Measurements from ENCODE around the gene FMN2.

FMN2 gene

DNA sequence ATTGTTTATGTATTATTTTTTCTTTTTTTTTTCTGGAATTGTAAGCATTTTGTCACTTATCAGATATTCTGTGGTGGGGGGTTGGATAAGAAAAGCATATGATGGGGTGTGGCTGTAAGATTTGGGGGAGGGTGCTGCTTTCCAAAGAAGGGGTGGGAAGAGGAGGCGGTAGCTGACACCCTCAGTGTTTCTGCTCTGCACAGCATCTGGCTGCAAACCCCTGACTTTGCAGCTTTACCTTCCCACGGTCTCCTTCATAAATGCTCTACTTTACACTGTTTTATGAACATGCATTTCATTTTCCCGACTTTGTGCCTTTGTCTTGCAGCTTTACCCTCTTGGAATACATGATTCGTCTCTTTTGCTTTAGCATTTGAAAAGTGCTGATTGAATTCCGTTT is 7.6 kb downstream of the FMN2 start:
- DNase-seq, result no peak

DNA sequence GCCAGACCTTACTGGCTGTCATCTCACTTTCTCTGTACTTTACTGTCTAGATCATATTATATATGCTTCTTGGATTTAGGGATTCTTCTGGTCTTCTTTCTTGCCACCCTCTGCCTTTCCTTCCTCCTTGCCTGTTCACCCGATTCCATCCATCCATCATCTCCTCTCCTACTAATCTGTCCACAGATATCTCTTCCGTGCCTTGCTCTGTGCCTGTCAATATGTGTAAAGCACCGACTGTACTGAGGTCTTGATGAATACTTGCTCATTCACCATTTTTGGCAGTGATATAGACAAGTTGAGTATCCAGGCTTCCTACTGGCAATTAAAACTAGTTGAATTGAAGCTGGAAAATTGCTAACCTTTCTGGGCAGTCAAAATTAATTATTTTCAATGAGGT is 8.1 kb downstream of the FMN2 start:
- no peak for DNase-seq

DNA sequence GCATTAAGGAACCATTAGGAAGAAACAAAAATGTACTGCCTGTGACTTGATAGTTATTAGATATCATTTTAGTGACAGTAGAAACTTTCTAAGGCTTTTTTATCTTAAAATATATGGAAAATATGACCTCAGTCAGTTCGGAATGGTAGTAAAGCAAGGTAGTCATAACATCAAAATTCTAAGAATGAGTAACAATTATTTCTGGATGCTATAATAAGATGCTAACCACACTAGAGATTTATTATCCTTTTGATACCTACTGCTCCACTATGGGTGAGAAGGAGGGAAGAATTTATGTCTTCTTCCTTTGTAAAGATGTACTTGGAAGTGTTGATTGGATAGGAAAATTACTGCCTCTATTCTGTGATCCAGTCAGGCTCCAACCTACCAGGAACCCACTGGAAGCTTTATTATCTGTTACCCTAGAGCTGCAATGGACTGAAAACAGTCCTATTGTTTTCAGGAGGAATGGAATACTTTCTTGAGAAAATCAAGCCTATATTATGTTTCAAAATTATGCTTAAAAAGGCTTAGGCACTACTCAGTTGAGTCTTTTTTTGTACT is 8.8 kb downstream of the FMN2 start:
- no peak for DNase-seq

DNA sequence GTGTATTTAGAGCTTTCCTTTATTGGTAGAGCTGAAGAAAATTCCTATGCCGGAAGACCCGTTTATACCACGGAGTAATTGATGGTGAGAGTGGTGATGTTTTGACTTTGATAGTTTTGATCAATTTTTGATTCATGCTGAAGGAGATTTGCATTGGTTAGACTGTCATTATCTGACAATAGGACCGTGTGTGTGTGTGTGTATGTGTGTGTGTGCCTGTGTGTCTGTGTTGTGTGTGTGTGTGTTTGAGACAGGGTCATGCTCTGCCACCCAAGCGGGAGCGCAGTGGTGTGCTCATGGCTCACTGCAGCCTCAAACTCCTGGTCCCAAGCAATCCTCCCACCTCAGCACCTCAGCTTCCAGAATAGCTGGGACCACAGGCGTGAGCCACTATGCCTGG is 9.6 kb downstream of the FMN2 start:
- no peak for DNase-seq

DNA sequence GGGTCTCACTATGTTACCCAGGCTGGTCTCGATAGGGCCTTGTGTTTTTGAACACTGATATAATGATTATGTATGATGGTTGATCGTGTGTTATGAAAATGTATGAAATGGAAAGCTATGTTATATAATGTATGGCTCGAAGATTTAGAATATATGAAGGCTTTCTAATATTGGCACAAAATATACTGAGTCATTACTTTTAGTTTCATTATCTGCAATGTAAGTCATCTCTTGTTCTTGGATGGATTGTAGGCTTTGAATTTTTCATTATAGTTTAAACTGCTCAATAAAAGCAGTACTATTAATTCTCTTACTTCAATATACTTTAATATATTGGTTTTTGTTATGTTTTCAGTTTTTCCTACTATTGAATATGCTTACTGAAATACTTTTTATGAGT is 10.1 kb downstream of the FMN2 start:
- no peak for DNase-seq

DNA sequence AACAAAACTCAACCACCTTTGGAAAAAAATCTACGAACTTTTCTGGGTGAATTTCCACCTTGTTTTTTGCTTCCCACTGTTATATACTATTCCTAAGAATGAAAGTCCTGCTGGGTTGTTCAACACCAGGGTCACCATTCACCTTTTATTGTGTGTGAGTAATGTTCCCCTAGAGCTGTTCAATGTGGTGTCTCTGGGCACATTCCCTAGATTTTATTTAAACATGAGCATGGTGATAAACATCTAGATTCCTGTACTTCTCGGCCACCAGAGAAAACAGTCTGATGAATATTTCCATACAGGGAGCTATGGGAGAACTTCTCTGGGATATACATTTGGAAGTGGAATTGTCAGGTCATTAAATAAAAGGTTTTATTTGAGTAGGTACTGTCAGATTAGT is 13.0 kb downstream of the FMN2 start:
- no peak for DNase-seq

DNA sequence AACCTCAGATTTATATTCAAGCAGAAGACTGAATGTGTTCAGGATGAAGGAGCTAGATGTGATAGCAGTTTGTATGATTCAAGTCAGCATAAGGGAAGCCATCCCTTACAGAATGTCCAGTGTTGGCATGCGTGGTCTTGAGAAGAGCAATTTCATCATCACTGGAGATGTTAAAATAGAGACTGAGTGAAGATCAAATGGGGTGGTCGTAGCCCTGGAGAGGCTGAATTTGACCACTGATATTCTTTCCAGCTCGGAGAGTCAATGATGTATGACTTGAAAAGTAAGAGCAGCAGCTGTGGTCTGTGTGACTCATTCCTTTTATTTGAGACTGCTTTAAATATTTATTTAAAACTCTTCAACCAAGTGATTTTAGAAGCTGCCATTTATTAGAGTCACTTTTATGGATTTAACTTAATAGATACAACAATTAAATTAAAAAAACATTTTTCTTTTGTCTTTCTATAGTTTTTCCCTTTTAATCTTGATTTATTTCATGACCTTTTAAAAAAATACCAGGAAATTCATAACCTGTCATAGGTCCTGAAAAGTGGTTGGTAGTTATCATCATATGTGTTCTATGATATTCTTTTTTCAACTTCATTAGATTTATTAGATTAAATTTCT is 15.5 kb downstream of the FMN2 start:
- no peak for DNase-seq

DNA sequence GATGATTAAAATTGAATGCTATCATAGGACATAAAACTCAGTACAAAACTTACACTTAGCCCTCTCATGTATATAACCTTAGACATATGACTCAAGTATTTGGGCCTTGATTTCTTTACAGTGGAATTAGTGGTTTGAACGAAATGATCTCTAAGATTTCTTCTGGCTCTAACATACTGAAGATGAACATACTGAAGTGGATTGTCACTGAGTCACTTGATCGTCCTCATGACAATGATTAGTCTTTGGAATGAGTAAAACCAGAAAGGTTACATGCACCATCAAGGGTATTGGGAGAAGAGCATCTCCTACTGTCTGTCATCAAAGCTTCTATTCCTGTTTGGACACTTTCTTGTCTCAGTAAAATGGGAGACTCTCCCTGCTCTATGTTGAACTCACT is 17.4 kb downstream of the FMN2 start:
- DNase-seq, result no peak

DNA sequence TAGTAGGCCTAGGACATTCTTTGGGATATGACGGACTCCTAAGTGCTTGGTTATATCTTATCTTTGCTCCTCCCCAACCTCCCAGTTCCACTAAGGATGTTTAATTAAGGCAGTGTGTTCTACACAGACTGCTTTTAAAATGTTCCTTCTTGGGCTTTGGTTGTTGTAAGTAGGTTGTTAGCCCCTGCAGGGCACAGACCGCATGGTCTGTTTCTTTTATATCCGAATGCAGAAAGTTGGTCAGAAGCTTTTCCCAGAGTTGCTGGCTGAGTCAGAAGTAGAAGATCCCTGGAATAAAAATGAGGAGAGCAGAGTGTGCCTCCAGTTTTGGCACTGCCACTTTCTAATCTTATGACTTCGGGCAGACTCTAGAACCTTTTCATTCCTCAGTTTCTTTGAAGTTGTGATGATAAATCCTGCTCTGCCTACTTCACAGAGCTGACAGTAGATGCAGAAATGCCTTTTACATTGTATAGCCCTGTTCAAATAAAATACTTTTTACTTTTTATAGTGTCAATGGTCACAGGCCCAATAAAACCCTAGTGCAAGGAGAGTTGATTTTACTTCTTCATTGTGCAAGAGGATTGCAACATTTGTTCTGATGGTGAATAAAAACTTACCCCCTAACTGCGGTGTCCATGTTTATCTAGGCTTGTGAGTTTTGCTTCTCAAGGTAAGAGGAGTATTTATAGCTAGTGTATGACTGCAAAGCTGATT is 18.4 kb downstream of the FMN2 start:
- no peak for DNase-seq

DNA sequence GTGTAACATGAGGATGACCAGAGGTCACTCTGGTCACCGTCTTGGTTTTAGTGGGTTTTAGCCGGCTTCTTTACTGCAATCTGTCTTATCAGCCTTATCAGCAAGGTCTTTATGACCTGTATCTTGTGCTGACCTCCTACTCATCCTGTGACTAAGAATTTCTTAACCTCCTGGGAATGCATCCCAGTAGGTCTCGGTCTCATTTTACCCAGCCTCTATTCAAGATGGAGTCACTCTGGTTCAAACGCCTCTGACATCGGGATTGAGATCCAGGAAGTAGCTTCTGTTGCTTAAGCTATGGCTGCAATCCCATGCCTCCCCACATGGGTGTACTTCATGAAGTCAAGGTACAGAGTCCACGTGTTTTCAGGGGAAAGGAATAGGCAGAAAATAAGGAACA is 19.9 kb downstream of the FMN2 start:
- DNase-seq, result no peak

DNA sequence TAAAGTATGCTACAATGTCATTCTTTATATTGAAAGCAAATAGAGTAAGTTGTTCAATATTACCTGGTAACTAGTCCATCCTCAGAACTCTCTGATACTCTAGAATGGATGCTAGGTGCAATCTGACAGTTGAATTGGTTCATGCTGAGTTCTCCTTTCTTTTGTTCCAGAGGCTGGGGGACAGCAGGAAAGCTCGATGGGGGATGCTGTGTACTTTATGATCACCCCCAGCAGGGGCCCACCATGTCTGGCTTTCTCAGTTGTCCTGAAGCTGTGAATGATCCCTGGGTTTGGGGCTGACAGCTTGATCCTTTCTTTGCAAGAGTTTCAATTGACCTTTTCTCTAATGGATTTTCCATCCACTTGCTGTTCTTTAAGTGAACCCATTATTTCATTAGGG is 22.5 kb downstream of the FMN2 start:
- DNase-seq, result no peak

DNA sequence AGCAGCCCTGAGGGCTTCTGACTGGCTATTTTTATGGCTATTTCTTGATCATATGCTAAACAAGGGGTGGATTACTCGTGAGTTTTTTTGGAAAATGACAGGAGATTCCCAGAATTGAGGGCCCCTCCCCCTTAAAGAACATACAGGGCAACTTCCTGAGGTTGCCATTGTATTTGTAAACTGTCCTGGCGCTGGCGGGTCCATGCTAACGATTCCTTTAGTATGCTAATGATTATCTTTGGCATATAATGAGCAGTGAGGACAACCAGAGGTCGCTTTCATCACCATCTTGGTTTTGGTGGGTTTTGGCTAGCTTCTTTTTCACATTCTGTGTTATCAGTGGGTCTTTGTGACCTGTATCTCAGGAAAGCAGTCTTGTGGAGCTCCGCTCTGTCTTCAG is 24.1 kb downstream of the FMN2 start:
- DNase-seq, result no peak

DNA sequence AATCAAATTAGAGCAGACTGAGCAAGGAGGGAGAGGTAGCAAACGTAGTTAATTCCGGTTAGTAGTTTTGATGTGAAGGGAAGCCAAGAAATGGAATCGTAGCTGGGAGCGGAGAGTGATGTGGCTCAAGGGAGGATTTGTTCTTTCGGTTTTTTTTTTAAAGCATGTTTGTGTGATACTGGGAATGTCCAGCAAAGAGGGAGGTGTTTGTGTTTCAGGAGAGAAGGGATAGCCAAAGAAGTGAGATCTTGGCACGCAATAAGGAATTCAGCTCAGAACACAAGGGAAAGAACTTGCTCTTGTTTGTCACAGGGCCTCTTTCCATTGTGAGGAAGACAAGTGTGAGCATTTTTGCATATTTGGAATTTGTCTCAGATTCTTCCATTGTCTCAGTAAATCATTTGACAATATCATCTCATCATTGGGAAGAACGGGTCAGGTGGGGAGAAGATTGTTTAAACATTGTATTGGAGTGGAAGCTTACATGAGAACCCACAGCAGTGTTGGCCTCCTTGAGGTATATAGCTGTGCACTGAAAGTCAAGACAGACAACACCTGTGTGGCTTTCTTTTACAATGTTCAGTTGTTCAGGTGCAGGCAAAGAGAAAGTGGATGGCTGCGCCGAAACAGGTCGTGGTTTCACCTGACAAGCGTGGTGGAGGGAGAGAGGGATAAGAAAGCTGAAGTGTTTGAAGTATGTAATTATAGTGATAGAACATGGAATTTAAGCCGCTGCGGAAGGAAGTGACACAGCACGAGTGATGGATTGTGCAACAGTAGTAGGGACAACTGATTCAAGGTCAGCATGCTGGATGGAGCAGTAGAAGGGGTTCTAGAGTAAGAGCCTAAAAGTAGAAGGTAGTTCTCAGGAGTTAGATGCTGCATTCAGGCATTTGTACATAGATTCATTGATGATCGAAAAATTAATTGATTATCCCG is 25.4 kb downstream of the FMN2 start:
- DNase-seq, result no peak

DNA sequence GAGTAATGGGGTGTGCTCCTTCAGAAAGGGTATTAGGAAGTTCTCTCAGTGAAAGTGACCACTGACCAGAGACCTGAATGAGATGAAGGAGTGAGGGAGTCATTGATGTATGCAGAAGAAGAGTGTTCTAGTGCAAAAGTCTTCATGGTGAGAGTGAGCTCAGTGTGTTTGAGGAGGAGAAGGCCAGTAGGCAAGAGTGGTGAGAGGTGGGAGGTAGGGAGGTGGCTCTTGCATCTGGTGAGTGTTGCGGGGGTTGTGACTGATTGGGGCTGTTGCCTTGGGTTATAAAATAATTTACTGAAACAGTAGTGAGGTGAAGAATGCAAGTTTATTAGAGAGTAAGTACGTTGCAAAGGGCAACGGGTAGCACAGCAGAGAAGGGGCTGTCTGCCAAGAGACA is 26.2 kb downstream of the FMN2 start:
- DNase-seq, result no peak

DNA sequence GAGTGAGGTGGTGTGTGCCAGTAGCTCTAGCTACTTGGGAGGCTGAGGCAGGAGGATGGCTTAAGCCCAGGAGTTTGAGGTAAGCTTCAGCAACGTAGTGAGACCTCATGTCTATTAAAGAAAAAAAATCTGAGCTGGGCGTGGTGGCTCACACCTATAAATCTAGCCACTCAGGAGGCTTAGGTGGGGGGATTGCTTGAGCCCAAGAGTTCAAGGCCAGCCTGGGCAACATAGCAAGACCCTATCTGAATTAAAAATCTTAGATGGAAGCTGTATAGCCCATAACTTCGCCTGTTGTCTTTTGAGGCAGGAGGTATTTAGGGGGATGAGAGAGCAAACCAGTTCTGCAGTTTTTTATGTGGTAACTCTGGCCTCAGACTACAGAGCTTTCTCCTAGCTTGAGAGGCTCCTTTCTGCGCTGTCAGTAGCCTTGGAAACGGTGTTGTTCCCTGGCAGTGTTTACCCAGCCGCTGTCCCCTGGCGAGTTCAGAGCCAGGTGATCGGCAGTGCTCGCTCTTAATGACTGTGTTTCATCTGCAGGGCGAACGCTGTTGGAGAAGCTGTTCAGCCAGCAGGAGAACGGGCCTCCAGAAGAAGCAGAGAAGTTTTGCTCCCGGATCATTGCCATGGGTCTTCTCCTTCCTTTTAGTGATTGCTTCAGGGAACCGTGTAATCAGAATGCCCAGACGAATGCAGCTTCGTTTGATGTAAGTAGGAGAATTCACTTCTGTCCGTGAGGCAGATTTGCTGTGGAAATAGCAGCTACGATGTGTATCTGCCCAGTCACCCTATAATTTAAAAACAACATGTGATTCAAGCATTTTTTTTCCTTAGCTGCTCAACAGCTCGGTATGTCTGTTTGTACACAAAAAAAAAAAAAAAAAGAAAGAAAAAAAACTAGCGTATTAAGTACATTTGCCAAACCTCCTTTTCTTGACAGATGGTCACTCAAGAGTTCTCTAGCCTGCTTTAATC is 31.2 kb downstream of the FMN2 start:
- peak; percentile 85 for DNase-seq

DNA sequence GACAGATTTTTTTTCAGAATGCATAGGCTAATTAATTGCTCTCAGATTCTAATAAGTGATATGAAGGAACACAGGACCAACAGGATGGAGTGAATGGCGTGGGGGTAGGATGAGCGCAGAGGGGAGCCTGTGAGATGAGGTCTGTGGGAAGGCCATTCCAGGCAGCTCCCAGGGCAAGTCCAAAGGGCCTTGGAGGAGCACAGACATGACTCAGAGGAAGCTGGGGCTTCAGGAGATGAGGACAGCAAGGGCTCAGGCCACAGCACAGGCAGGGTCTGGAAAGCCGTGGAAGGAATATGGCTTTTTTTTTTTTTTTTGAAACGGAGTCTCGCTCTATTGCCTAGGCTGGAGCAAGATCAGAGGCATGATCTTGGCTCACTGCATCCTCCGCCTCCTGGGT is 35.1 kb downstream of the FMN2 start:
- no peak for DNase-seq

DNA sequence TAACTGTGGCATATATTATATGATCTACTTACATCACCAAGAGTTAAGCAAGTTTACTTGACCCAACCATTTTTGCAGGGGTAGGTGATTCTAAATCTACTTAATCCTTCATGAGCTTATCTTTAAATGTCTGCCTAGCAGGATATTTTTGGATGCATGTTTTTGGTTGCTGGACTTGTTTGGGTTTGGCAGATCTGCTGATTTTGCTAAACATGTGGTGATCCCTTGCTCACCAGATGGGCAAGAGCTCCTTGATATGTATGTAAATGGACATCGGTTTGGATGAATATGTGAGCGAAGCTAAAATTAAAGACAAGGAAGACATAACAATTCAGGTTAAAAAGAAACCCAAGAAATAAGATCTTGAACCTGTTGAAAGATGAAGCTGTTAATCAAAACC is 36.7 kb downstream of the FMN2 start:
- no peak for DNase-seq

DNA sequence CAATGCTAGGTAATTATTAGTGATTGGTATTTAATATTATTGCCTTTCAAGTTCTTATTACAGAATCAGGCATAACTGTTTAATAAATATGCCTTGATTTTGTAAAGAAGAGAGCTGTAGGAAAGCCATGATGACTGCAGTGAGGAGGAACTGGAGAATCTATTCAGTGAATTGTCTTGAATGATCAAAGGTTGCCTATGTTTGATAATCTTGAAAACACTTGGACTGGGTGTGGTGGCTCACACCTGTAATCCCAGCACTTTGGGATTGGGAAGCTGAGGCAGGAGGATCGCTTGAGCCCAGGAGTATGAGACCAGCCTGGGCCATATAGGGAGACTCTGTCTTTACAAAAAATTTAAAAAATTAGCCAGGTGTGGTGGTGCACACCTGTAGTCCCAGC is 42.4 kb downstream of the FMN2 start:
- no peak for DNase-seq

DNA sequence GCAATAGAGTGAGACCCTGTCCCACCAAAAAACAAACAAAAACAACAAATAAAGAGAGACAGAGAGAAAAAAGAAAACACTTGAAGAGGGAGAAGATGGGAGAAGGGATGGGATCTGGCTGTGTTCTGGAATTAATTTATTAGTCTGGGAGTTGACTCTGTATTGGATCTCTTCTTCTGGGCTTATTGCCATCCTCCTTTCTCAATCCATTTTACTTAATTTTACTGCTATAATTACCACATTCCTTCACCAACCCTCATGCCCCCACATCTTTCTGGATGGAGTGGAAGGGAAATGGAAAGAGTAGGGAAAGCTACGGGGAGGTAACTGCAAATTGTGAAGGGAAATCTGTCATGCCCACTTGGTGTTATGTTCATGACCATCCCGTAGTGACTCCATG is 42.9 kb downstream of the FMN2 start:
- no peak for DNase-seq

DNA sequence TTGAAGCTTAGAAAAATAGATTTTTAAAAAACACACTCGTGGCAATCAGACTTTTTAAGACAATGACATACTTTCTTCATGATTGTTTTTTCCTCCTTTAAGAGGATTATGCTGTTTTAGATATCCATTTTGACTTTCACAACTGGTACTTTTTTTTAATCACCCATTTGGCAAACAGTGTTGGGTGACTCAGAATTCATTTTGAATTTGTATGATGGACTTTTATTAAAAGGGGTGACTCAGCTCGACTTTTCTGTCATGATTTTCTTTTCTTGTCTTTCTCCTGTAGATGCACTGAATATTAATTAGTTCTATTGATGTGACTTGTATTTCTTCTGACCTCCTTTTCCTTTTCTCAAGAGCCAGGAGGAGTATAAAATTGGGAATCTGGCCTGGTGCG is 44.7 kb downstream of the FMN2 start:
- no peak for DNase-seq

DNA sequence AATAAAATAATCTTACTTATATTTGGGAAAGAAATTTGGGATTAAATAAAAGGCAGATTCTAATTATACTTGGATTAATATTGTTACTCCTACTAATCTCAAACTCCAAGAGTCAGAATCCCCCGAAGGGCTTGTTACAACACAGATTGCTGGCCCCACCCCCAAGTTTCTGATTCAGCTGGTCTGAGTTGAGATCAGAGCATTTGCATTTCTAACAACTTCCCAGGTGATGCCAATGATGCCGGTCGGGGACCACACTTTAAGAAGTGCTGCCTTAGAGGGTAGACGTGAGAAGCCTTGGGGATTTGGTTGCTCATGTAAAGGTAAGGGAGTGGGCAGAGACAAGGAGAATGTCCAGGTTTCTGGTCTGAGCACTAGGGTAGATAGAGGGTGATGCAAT is 47.2 kb downstream of the FMN2 start:
- DNase-seq, result no peak

DNA sequence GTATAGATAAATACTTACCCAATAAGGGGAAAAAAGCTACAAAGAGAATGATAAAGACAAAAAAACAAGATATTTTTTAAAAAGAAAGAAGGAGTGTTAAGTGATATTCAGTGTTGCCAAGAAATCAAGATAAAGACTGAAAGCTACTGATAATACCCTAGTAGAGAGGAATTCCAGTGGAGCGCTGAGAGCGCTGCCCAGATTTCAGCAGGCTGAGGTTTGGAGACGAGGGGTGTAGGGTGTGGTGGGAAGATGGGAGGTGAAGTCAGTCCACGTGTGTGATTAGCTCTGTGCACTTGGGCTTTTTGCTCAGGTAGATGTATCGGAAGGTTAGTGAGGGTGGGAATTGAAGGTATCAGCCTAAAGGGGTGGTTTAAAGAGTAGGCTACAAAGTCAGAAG is 47.8 kb downstream of the FMN2 start:
- no peak for DNase-seq

DNA sequence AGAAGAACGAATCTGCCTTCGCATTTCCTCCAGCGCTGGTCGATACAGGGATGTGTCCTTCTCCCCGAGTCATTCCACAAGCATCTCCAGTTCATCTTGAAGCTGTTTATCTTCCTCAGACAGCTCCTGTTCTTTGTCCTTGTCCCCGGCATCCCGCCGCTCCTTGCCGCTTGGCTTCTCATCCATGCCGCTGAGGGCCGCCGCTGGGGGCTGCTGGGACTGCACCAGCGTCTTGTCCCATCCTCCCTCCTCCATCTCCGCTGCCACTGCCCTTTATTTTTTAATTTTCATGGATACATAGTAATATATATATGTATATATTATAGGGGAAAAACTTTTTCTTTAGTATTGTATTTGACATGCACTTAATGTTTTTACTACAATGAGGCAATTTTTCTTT is 53.4 kb downstream of the FMN2 start:
- no peak for DNase-seq

All from NCI-H1105 treated with DMSO at 0.1 percent for 48 hours (cell line).